CD14-positive monocyte (primary cell): Measurements from ENCODE around the gene SORBS2. TPM values are rescaled to one million over a fixed set of nuclear protein-coding genes. Genes with fewer than 3 reads are reported as not detected.

ENCODE experiments used
- DNase-seq, 3 donors: peaks; one replicate each; pipeline ENCODE4 v3.0.0-alpha.2; 2011 to 2022
- H2AFZ ChIP-seq: 2 replicates; pipeline ENCODE4 v1.6.0; 2012; ENCODE audit warnings: mild to moderate bottlenecking, low read depth, low read length, inconsistent platforms; ENCODE audit not compliant: insufficient read depth, poor library complexity, severe bottlenecking
- H3K27ac ChIP-seq, 2 donors: 1 replicate in 1 of 2; 2 replicates in 1 of 2; pipeline ENCODE4 v1.5.1; 2012 to 2013; ENCODE audit warnings: low read length in 2 of 2, control low read depth in 1 of 2, inconsistent platforms in 1 of 2, low read depth in 1 of 2, mild to moderate bottlenecking in 1 of 2
- H3K27me3 ChIP-seq, 2 donors: one replicate each; pipeline versions ENCODE4 v1.6.0 to v1.6.1; 2011 to 2013; ENCODE audit warnings: low read length in 2 of 2; ENCODE audit not compliant: control insufficient read depth in 2 of 2, insufficient read depth in 2 of 2
- H3K36me3 ChIP-seq, 2 donors: replicated peaks in 1 of 2; 1 replicate in 1 of 2; 2 replicates in 1 of 2; pipeline versions ENCODE4 v1.5.1 to v1.6.1; 2012 to 2013; ENCODE audit warnings: low read length in 2 of 2, control low read depth in 1 of 2, inconsistent platforms in 1 of 2, mild to moderate bottlenecking in 1 of 2; ENCODE audit not compliant: insufficient read depth in 2 of 2, control insufficient read depth in 1 of 2
- H3K4me1 ChIP-seq, 2 donors: 1 replicate in 1 of 2; 2 replicates in 1 of 2; pipeline versions ENCODE4 v1.5.1 to v1.6.1; 2012 to 2013; ENCODE audit warnings: low read length in 2 of 2, control low read depth in 1 of 2, inconsistent platforms in 1 of 2, mild to moderate bottlenecking in 1 of 2, moderate library complexity in 1 of 2; ENCODE audit not compliant: insufficient read depth in 2 of 2, control insufficient read depth in 1 of 2
- H3K4me2 ChIP-seq: replicated peaks from 2 replicates; pipeline ENCODE3; 2012; ENCODE audit warnings: low read length, moderate library complexity, mild to moderate bottlenecking; ENCODE audit not compliant: poor library complexity, severe bottlenecking; ENCODE audit errors: extremely low read depth
- H3K4me3 ChIP-seq, 3 experiments: fragments of 200-600 bp in 1 of 3; sonication (generic) in 1 of 3; replicated peaks in 1 of 3; 1 replicate in 2 of 3; 2 replicates in 1 of 3; pipeline ENCODE4 v1.5.1; 2011 to 2013; ENCODE audit warnings: low read length in 3 of 3, mild to moderate bottlenecking in 3 of 3, control low read depth in 2 of 3, low read depth in 2 of 3, inconsistent platforms in 1 of 3, moderate library complexity in 1 of 3
- H3K79me2 ChIP-seq: 2 replicates; pipeline ENCODE4 v1.6.0; 2012; ENCODE audit warnings: mild to moderate bottlenecking, control low read depth, inconsistent platforms, low read length, moderate library complexity; ENCODE audit not compliant: insufficient read depth
- H3K9ac ChIP-seq: 2 replicates; pipeline ENCODE4 v1.6.0; 2017; ENCODE audit warnings: low read length, mild to moderate bottlenecking; ENCODE audit not compliant: insufficient read depth, poor library complexity, severe bottlenecking
- H3K9me3 ChIP-seq, 2 donors: replicated peaks in 1 of 2; 1 replicate in 1 of 2; 2 replicates in 1 of 2; pipeline versions ENCODE4 v1.5.1 to v1.6.1; 2012 to 2013; ENCODE audit warnings: low read length in 2 of 2, control low read depth in 1 of 2; ENCODE audit not compliant: control insufficient read depth in 1 of 2, insufficient read depth in 1 of 2
- H4K20me1 ChIP-seq: 2 replicates; pipeline ENCODE4 v1.6.0; 2012; ENCODE audit warnings: mild to moderate bottlenecking, low read length, control low read depth, moderate library complexity; ENCODE audit not compliant: insufficient read depth
- H3K27ac Mint-ChIP-seq, 7 donors: one replicate each; pipeline ENCODE4 v1.8.0; 2020; ENCODE audit warnings: mild to moderate bottlenecking in 7 of 7, mixed read lengths in 7 of 7, moderate library complexity in 6 of 7, inconsistent platforms in 2 of 7
- H3K27me3 Mint-ChIP-seq, 3 donors: one replicate each; pipeline ENCODE4 v1.8.0; 2021 to 2022; ENCODE audit warnings: low read depth in 3 of 3, mild to moderate bottlenecking in 3 of 3, mixed read lengths in 3 of 3, moderate library complexity in 3 of 3, inconsistent platforms in 1 of 3
- H3K36me3 Mint-ChIP-seq, 2 donors: one replicate each; pipeline ENCODE4 v1.8.0; 2020; ENCODE audit warnings: mixed read lengths in 2 of 2, inconsistent platforms in 1 of 2, mild to moderate bottlenecking in 1 of 2
- H3K4me1 Mint-ChIP-seq: one replicate; pipeline ENCODE4 v1.8.0; 2020; ENCODE audit warnings: mild to moderate bottlenecking, mixed read lengths
- H3K4me3 Mint-ChIP-seq, 2 donors: one replicate each; pipeline ENCODE4 v1.8.0; 2020; ENCODE audit warnings: mild to moderate bottlenecking in 2 of 2, mixed read lengths in 2 of 2, moderate library complexity in 1 of 2
- H3K9me3 Mint-ChIP-seq, 7 donors: one replicate each; pipeline ENCODE4 v1.8.0; 2020 to 2022; ENCODE audit warnings: mixed read lengths in 7 of 7, mild to moderate bottlenecking in 6 of 7, moderate library complexity in 6 of 7, inconsistent platforms in 2 of 7
- WGBS: methylation state at CpG from one replicate; pipeline ENCODE4 v1.1.5; 2013; ENCODE audit warnings: missing lambda C conversion rate; ENCODE audit not compliant: insufficient coverage; 5-methylcytosine and 5-hydroxymethylcytosine counted together
- intact Hi-C, 2 donors: fragments of 100-400 bp; cut with micrococcal nuclease; formaldehyde crosslinking; loops; one replicate each; pipeline versions ENCODE4 v1.15.0 to v1.15.1; 2023
- polyA plus RNA-seq, 3 donors: library from polyadenylated mRNA; depleted of rRNA in 1 of 3; unstranded in 2 of 3; stranded (reverse) in 1 of 3; fragments of 300-500 nt in 2 of 3; fragments of >200 nt in 1 of 3; fragmentation: Illumina TruSeq in 2 of 3; gene quantifications; 1 replicate in 2 of 3; 2 replicates in 1 of 3; pipeline ENCODE4 v1.2.3, GENCODE V29; 2012 to 2021
- TF ChIP-seq, protein P1 (sequence below): fragments of 200-600 bp; IDR thresholded peaks from one replicate; pipeline ENCODE4 v1.8.0; 2022; ENCODE audit warnings: antibody characterized with exemption, mild to moderate bottlenecking

SORBS2 gene
- polyA plus RNA-seq, 3 donors = not detected

DNA sequence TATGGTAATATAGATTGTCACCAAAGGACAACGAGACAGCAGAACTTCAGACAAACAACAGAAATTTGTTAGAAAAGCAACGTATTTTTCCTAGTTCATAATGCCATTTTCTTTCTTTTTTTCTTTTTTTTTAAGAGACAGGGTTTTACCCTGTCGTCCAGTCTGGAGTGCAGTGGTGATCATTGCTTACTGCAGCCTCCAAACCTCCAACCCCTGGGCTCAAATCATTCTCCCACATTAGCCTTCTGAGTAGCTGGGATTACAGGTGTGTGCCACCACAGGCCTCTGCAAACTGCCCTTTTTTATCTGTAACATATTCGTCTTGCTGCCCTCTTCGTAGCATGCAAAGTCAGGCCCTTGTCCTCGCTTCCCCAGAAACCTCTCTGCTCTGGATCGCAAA is 160.1 kb downstream of the SORBS2 start:
- no peak for DNase-seq
- Histone ChIP-seq H2AFZ (no peak overlapping the region), H3K27me3 (peaks cover 0 to 5% of the 10 kb centered on the region in 2 donors), H3K9ac (no peak overlapping the region), H3K27ac (no peak overlapping the region), H3K4me3 (no peak overlapping the region), H4K20me1 (no peaks in the 10 kb centered on the region), H3K79me2 (no peaks in the 10 kb centered on the region), H3K4me1 (no peaks in the 10 kb centered on the region), H3K36me3 (no peaks in the 10 kb centered on the region), H3K9me3 (no peaks in the 10 kb centered on the region), H3K4me2 (no peak overlapping the region)
- TF ChIP-seq, protein P1, sequence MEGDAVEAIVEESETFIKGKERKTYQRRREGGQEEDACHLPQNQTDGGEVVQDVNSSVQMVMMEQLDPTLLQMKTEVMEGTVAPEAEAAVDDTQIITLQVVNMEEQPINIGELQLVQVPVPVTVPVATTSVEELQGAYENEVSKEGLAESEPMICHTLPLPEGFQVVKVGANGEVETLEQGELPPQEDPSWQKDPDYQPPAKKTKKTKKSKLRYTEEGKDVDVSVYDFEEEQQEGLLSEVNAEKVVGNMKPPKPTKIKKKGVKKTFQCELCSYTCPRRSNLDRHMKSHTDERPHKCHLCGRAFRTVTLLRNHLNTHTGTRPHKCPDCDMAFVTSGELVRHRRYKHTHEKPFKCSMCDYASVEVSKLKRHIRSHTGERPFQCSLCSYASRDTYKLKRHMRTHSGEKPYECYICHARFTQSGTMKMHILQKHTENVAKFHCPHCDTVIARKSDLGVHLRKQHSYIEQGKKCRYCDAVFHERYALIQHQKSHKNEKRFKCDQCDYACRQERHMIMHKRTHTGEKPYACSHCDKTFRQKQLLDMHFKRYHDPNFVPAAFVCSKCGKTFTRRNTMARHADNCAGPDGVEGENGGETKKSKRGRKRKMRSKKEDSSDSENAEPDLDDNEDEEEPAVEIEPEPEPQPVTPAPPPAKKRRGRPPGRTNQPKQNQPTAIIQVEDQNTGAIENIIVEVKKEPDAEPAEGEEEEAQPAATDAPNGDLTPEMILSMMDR = no peak
- intact Hi-C loops = no loop called here
- no peaks in the 10 kb centered on the region for H3K4me1 Mint-ChIP-seq
- H3K9me3 Mint-ChIP-seq = peaks cover 0 to 3% (median 0%) of the 10 kb centered on the region in 7 donors
- peaks cover 6 to 12% (median 10%) of the 10 kb centered on the region in 3 donors for H3K27me3 Mint-ChIP-seq
- no peaks in the 10 kb centered on the region for H3K36me3 Mint-ChIP-seq
- no peak overlapping the region for H3K27ac Mint-ChIP-seq
- 100% methylated on average over 2 of the region's 7 CpGs for WGBS
- H3K4me3 Mint-ChIP-seq = no peak overlapping the region

DNA sequence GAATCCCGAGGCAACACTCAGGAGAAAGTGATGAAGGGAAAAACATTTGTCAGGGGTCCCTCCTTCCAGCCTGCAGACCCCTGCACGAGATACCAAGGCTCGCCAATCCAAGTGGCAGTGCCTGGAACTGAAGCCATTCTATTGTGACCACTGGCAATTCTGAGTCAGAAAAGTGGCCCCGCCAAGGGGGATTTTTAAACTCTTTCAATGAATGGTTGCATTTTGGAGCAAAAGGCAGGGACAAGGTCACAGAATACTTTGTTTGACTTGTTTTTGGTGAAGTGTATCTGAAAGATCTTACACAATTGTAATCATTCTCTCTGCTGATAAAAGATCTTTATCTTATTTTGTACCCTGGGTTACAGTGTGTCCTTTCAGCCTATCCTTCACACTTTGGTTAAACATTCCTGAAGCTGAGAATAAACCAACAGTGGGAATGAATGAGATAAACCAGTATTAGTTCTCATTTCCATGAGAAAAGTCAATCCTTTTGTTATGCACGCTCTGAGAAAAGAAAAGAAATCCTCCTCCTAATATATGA is 160.8 kb downstream of the SORBS2 start:
- no peaks in the 10 kb centered on the region for H3K4me1 ChIP-seq
- Mint-ChIP-seq H3K27me3 (peaks cover 5 to 10% (median 6%) of the 10 kb centered on the region in 3 donors), H3K36me3 (no peaks in the 10 kb centered on the region), H3K9me3 (peaks cover 0 to 3% (median 0%) of the 10 kb centered on the region in 7 donors), H3K4me3 (no peak overlapping the region), H3K4me1 (no peaks in the 10 kb centered on the region), H3K27ac (no peak overlapping the region)
- no peak for DNase-seq
- peaks cover 0 to 5% of the 10 kb centered on the region in 2 donors for H3K27me3 ChIP-seq
- no peak overlapping the region for H3K9ac ChIP-seq
- H3K4me3 ChIP-seq = no peak overlapping the region
- no peak overlapping the region for H3K4me2 ChIP-seq
- 94% methylated on average over 4 of the region's 5 CpGs for WGBS
- H3K79me2 ChIP-seq = no peaks in the 10 kb centered on the region
- no peaks in the 10 kb centered on the region for H3K9me3 ChIP-seq
- no peak overlapping the region for H3K27ac ChIP-seq
- no peaks in the 10 kb centered on the region for H3K36me3 ChIP-seq
- H2AFZ ChIP-seq = no peak overlapping the region
- no peaks in the 10 kb centered on the region for H4K20me1 ChIP-seq
- TF ChIP-seq, protein P1 = no peak
- intact Hi-C loops = no loop called here
